Adrenal gland (tissue), 12 donors: ENCODE results near the gene CLASP1. TPM values are rescaled to one million over a fixed set of nuclear protein-coding genes. Genes with fewer than 3 reads are reported as not detected.

Experiments
- DNase-seq, 7 donors: peaks; one replicate each; pipeline ENCODE4 v3.0.0-alpha.2; 2019 to 2020
- H3K27ac ChIP-seq, 5 donors: fragments of 200-600 bp; sonication (generic) in 4 of 5; 1 replicate in 3 of 5; 2 replicates in 2 of 5; pipeline versions ENCODE4 v1.5.1 to v1.8.0; 2016 to 2020; ENCODE audit warnings: mild to moderate bottlenecking in 1 of 5
- H3K27me3 ChIP-seq: fragments of 200-600 bp; 2 replicates; pipeline ENCODE4 v1.8.0; 2021
- H3K36me3 ChIP-seq, 2 donors: fragments of 200-600 bp; replicated peaks in 1 of 2; 1 replicate in 1 of 2; 2 replicates in 1 of 2; pipeline versions ENCODE4 v1.5.1 to v1.8.0; 2018 to 2022
- H3K4me1 ChIP-seq, 2 donors: fragments of 200-600 bp; replicated peaks in 1 of 2; 1 replicate in 1 of 2; 2 replicates in 1 of 2; pipeline versions ENCODE4 v1.5.1 to v1.8.0; 2018 to 2021
- H3K4me3 ChIP-seq, 4 donors: fragments of 200-600 bp; sonication (generic) in 3 of 4; one replicate each; pipeline ENCODE4 v1.5.1; 2016 to 2018
- H3K9me3 ChIP-seq, 3 donors: fragments of 200-600 bp; sonication (generic) in 1 of 3; replicated peaks in 1 of 3; 1 replicate in 2 of 3; 2 replicates in 1 of 3; pipeline versions ENCODE4 v1.5.1 to v1.8.0; 2016 to 2021
- CTCF ChIP-seq, 6 experiments: fragments of 450-650 bp in 4 of 6; fragments of 200-600 bp in 2 of 6; sonication (generic) in 1 of 6; IDR thresholded peaks; 1 replicate in 5 of 6; 2 replicates in 1 of 6; pipeline versions ENCODE4 v1.5.1 to v1.8.0; 2016 to 2021; ENCODE audit warnings: antibody characterized with exemption in 6 of 6, mild to moderate bottlenecking in 2 of 6, moderate library complexity in 1 of 6
- POLR2A ChIP-seq, 2 donors: fragments of 450-650 bp; IDR thresholded peaks; one replicate each; pipeline ENCODE4 v1.6.1; 2017; ENCODE audit warnings: antibody characterized with exemption in 2 of 2, mild to moderate bottlenecking in 2 of 2, moderate library complexity in 1 of 2
- WGBS, 4 donors: extraction: QIAGEN DNeasy Blood & Tissue Kit in 2 of 4; methylation state at CpG; one replicate each; pipeline versions ENCODE4 v1.1.5 to v1.1.7; 2013 to 2017; 5-methylcytosine and 5-hydroxymethylcytosine counted together
- intact Hi-C, 2 donors: fragments of 100-400 bp; cut with DNase I; formaldehyde crosslinking; loops; one replicate each; pipeline versions ENCODE4 v1.14.1 to v1.15.0; 2022 to 2023
- polyA plus RNA-seq, 3 donors: library from polyadenylated mRNA; stranded (reverse); fragments of 200-250 nt in 2 of 3; fragments of 350-450 nt in 1 of 3; fragmentation: Illumina TruSeq in 1 of 3; extraction: RNeasy Lipid Tissue Mini Kit (QIAGEN cat#74804) in 1 of 3; gene quantifications; one replicate each; pipeline ENCODE4 v1.2.3, GENCODE V29; 2013 to 2014
- total RNA-seq, 9 donors: library from RNA; depleted of rRNA in 4 of 9; stranded (reverse); fragments of >200 nt in 4 of 9; fragments of 120-200 nt in 1 of 9; fragmentation: NEBNext Ultra II Directional in 1 of 9; extraction: Animal tissue kit (Norgen Biotek cat#: 25700) in 1 of 9; gene quantifications; one replicate each; pipeline versions ENCODE4 v1.1.0 to v1.2.4, GENCODE V29; 2013 to 2023
- donor health status: healthy with polysubstance abuse.
- donor health status: Bipolar disorder and iron deficiency.
- donor health status: DM: yes; HTN: yes; CAD: no.
- donor health status: DM: no; HTN: no; CAD: no.
- donor health status: DM: no; HTN: no; CAD: no.
- donor health status: DM: yes; HTN: yes; CAD: no.

CLASP1 gene
- total and polyA plus RNA-seq, 12 donors = 14.9 to 66.1 (median 53.4) TPM

- no peak overlapping the region for H3K4me3 ChIP-seq
- WGBS, 4 donors = 96 to 100% (median 98%) methylated on average over 3 of the region's 3 CpGs
- no peaks in the 10 kb centered on the region for H3K27me3 ChIP-seq
- H3K36me3 ChIP-seq = peaks cover 0 to 35% of the 10 kb centered on the region in 2 donors
- TF ChIP-seq CTCF (IDR thresholded peaks at IDR 0.05) (no peak), POLR2A (IDR thresholded peaks at IDR 0.05) (no peak)
- no peak for DNase-seq
- no peaks in the 10 kb centered on the region for H3K9me3 ChIP-seq
- H3K27ac ChIP-seq = no peak overlapping the region
- intact Hi-C loops = no loop called here
- peaks cover 0 to 15% of the 10 kb centered on the region in 2 donors for H3K4me1 ChIP-seq
These were observed 179.9 kb downstream of the CLASP1 start for GRCh38 chr2:121469356-121469755.

DNA sequence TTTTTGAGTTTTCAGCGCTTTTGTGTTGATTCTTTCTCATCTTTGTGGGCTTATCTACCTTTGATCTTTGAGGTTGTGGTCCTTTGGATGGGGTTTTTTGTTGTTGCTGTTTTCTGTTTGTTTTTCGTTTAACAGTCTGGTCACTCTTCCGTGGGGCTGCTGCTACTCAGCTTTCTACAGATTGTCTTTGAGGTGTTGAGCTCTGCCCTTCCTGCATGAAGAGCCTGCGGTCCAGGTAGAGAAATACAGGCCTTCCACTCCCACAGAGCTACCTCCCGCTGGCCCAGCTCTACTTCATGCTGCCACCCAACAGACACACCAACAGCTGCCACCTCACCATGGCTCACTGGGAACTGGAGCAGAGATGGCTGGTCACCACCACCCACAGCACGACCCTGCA lies 180.3 kb downstream of the CLASP1 start:
- H3K36me3 ChIP-seq = peaks cover 0 to 35% of the 10 kb centered on the region in 2 donors
- H3K27me3 ChIP-seq = no peaks in the 10 kb centered on the region
- intact Hi-C loops = no loop called here
- H3K4me3 ChIP-seq = no peak overlapping the region
- DNase-seq = no peak
- H3K4me1 ChIP-seq = peaks cover 0 to 15% of the 10 kb centered on the region in 2 donors
- 95 to 99% (median 98%) methylated on average over 6 of the region's 6 CpGs for WGBS, 4 donors
- no peak for TF ChIP-seq POLR2A (IDR thresholded peaks at IDR 0.05)
- no peak for TF ChIP-seq CTCF (IDR thresholded peaks at IDR 0.05)
- no peaks in the 10 kb centered on the region for H3K9me3 ChIP-seq
- H3K27ac ChIP-seq = no peak overlapping the region

DNA sequence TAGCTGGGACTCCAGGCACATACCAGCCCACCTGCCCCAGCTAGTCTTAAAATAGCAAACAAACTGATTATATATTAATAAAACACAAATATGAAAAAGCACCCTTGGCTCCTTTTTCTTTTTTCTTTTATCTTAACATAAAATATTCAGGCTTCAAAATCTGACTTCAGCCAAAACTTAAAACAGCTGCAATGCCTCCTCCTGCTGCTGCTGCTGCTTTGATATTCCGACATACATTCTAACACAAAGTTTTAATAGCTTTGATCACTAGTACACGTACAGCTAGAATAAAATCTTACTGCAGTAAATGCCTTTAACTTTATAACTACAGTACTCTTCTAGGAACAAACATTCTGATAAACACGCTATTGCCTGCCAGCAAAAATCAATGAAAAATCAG lies 190.0 kb downstream of the CLASP1 start:
- DNase-seq = no peak
- intact Hi-C loops = no loop called here
- H3K4me3 ChIP-seq = no peak overlapping the region
- H3K9me3 ChIP-seq = no peaks in the 10 kb centered on the region
- TF ChIP-seq POLR2A (IDR thresholded peaks at IDR 0.05) (no peak), CTCF (IDR thresholded peaks at IDR 0.05) (no peak)
- H3K27me3 ChIP-seq = no peaks in the 10 kb centered on the region
- H3K36me3 ChIP-seq = peaks cover 0 to 53% of the 10 kb centered on the region in 2 donors
- WGBS, 4 donors = 80 to 88% (median 87%) methylated on average over 3 of the region's 3 CpGs
- H3K27ac ChIP-seq = no peak overlapping the region
- no peaks in the 10 kb centered on the region for H3K4me1 ChIP-seq

- no peaks in the 10 kb centered on the region for H3K4me1 ChIP-seq
- no peak overlapping the region for H3K27ac ChIP-seq
- peaks cover 0 to 59% of the 10 kb centered on the region in 2 donors for H3K36me3 ChIP-seq
- 86 to 94% (median 90%) methylated on average over 3 of the region's 3 CpGs for WGBS, 4 donors
- intact Hi-C loops = no loop called here
- no peak overlapping the region for H3K4me3 ChIP-seq
- DNase-seq = no peak
- H3K27me3 ChIP-seq = no peaks in the 10 kb centered on the region
- no peaks in the 10 kb centered on the region for H3K9me3 ChIP-seq
- no peak for TF ChIP-seq CTCF (IDR thresholded peaks at IDR 0.05)
- no peak for TF ChIP-seq POLR2A (IDR thresholded peaks at IDR 0.05)
These were observed 192.9 kb downstream of the CLASP1 start for GRCh38 chr2:121456325-121456724.
